GM23338 (cell line): ENCODE data around the gene LHX1. TPM values are rescaled to one million over a fixed set of nuclear protein-coding genes. Genes with fewer than 3 reads are reported as not detected.

Experiments used
- ATAC-seq: fragments of 200-7000 bp; cut with Tn5 transposase; 3 replicates; pipeline ENCODE4 v1.9.1; 2020
- DNase-seq: peaks from one replicate; pipeline ENCODE4 v3.0.0-alpha.2; 2015; ENCODE audit warnings: low spot score
- H2AFZ ChIP-seq: fragments of 200-600 bp; sonication (generic); 2 replicates; pipeline ENCODE4 v1.8.0; 2016; ENCODE audit warnings: antibody characterized with exemption, mild to moderate bottlenecking, moderate library complexity
- H3F3A ChIP-seq: fragments of 200-600 bp; sonication (generic); replicated peaks from 2 replicates; pipeline ENCODE4 v1.8.0; 2017; ENCODE audit warnings: antibody characterized with exemption, mixed run types, low read depth
- H3K27ac ChIP-seq: fragments of 200-600 bp; sonication (generic); 2 replicates; pipeline ENCODE4 v1.6.1; 2016; ENCODE audit warnings: low read depth
- H3K27me3 ChIP-seq: fragments of 200-600 bp; sonication (generic); 2 replicates; pipeline ENCODE4 v1.8.0; 2016; ENCODE audit warnings: mild to moderate bottlenecking, mixed run types, moderate library complexity; ENCODE audit not compliant: insufficient read depth
- H3K36me3 ChIP-seq: fragments of 200-600 bp; sonication (generic); 2 replicates; pipeline ENCODE4 v1.8.0; 2016; ENCODE audit warnings: mild to moderate bottlenecking; ENCODE audit not compliant: insufficient read depth
- H3K4me1 ChIP-seq: fragments of 200-600 bp; sonication (generic); 2 replicates; pipeline ENCODE4 v1.8.0; 2016; ENCODE audit warnings: mild to moderate bottlenecking, moderate library complexity; ENCODE audit not compliant: insufficient read depth
- H3K4me2 ChIP-seq: fragments of 200-600 bp; sonication (generic); 2 replicates; pipeline ENCODE4 v1.7.1; 2017; ENCODE audit warnings: mixed run types
- H3K4me3 ChIP-seq: fragments of 200-600 bp; sonication (generic); 2 replicates; pipeline ENCODE4 v1.6.1; 2016; ENCODE audit warnings: mixed run types
- H3K79me2 ChIP-seq: fragments of 200-600 bp; sonication (generic); replicated peaks from 2 replicates; pipeline ENCODE4 v1.8.0; 2017; ENCODE audit warnings: mild to moderate bottlenecking; ENCODE audit not compliant: insufficient read depth
- H3K9me2 ChIP-seq: fragments of 200-600 bp; sonication (generic); 2 replicates; pipeline ENCODE4 v1.8.0; 2017; ENCODE audit not compliant: insufficient read depth
- H4K20me1 ChIP-seq: fragments of 200-600 bp; sonication (generic); replicated peaks from 2 replicates; pipeline ENCODE4 v1.8.0; 2017; ENCODE audit warnings: mild to moderate bottlenecking; ENCODE audit not compliant: insufficient read depth
- H3K27ac Mint-ChIP-seq: 2 replicates; pipeline ENCODE4 v1.8.0; 2020; ENCODE audit warnings: inconsistent platforms, mild to moderate bottlenecking, moderate library complexity, mixed read lengths
- H3K27me3 Mint-ChIP-seq: 3 replicates; pipeline ENCODE4 v1.8.0; 2022; ENCODE audit warnings: low read depth, mild to moderate bottlenecking, moderate library complexity, mixed read lengths, inconsistent platforms; ENCODE audit not compliant: insufficient read depth, poor library complexity
- H3K36me3 Mint-ChIP-seq: 3 replicates; pipeline ENCODE4 v1.8.0; 2021; ENCODE audit warnings: low read depth, mild to moderate bottlenecking, inconsistent platforms, moderate library complexity, mixed read lengths
- H3K4me1 Mint-ChIP-seq: 3 replicates; pipeline ENCODE4 v1.8.0; 2020; ENCODE audit warnings: mild to moderate bottlenecking, inconsistent platforms, mixed read lengths
- H3K4me3 Mint-ChIP-seq: 3 replicates; pipeline ENCODE4 v1.8.0; 2021; ENCODE audit warnings: moderate library complexity, mild to moderate bottlenecking, inconsistent platforms, mixed read lengths
- H3K9me3 Mint-ChIP-seq: 3 replicates; pipeline ENCODE4 v1.8.0; 2020; ENCODE audit warnings: moderate library complexity, mild to moderate bottlenecking, inconsistent platforms, mixed read lengths
- CREB1 ChIP-seq: fragments of 250-450 bp; sonication (Bioruptor Pico); IDR thresholded peaks from 2 replicates; pipeline ENCODE4 v1.5.0; 2020; ENCODE audit warnings: low read depth, mild to moderate bottlenecking, moderate library complexity
- CTCF ChIP-seq, 2 experiments: fragments of 200-600 bp in 1 of 2; sonication (generic) in 1 of 2; conservative IDR thresholded peaks; 2 replicates each; pipeline versions ENCODE4 v1.5.1 to v1.6.1; 2016 to 2017; ENCODE audit warnings: antibody characterized with exemption in 2 of 2, low read depth in 2 of 2, mild to moderate bottlenecking in 2 of 2, moderate library complexity in 1 of 2
- EZH2 ChIP-seq: fragments of 200-600 bp; sonication (generic); IDR thresholded peaks from one replicate; pipeline ENCODE4 v1.8.0; 2017; ENCODE audit warnings: antibody characterized with exemption, mild to moderate bottlenecking, low read depth; ENCODE audit not compliant: unreplicated experiment
- EZH2phosphoT487 ChIP-seq: fragments of 200-600 bp; sonication (generic); IDR thresholded peaks from one replicate; pipeline ENCODE4 v1.8.1; 2018; ENCODE audit warnings: antibody characterized with exemption; ENCODE audit not compliant: unreplicated experiment
- JUNB ChIP-seq: IDR thresholded peaks from one replicate; pipeline ENCODE4 v1.6.1; 2016; ENCODE audit warnings: antibody characterized with exemption; ENCODE audit not compliant: unreplicated experiment
- NANOG ChIP-seq: IDR thresholded peaks from 2 replicates; pipeline ENCODE4 v1.6.1; 2016; ENCODE audit warnings: antibody characterized with exemption, borderline replicate concordance
- POLR2AphosphoS5 ChIP-seq: IDR thresholded peaks from 2 replicates; pipeline ENCODE4 v1.6.1; 2016; ENCODE audit warnings: antibody characterized with exemption, low read depth
- STAT1 ChIP-seq: IDR thresholded peaks from one replicate; pipeline ENCODE4 v1.6.1; 2016; ENCODE audit warnings: antibody characterized with exemption; ENCODE audit not compliant: unreplicated experiment
- ZNF114 ChIP-seq: fragments of 250-450 bp; sonication (Bioruptor Pico); IDR thresholded peaks from 2 replicates; pipeline ENCODE4 v1.5.0; 2020; ENCODE audit warnings: mild to moderate bottlenecking, moderate library complexity
- ZNF331 ChIP-seq: fragments of 250-450 bp; sonication (Bioruptor Pico); IDR thresholded peaks from 2 replicates; pipeline ENCODE4 v1.5.0; 2020; ENCODE audit warnings: low read depth, mild to moderate bottlenecking, moderate library complexity
- polyA plus RNA-seq: library from polyadenylated mRNA; unstranded; fragments of >200 nt; fragmentation: Nextera tagmentation; extraction: Ambion mirVana; gene quantifications from 2 replicates; pipeline ENCODE4 v1.2.1, GENCODE V29; 2016
- total RNA-seq: library from RNA; depleted of rRNA; stranded (reverse); fragments of >200 nt; shearing (Covaris generic); gene quantifications from 2 replicates; pipeline ENCODE4 v1.2.3, GENCODE V29; 2014
- TF ChIP-seq, protein P1 (sequence below): fragments of 250-450 bp; sonication (Bioruptor Pico); IDR thresholded peaks from 2 replicates; pipeline ENCODE4 v1.5.0; 2020; ENCODE audit warnings: mild to moderate bottlenecking, moderate library complexity
- TF ChIP-seq, protein P2 (sequence below): IDR thresholded peaks from 2 replicates; pipeline ENCODE4 v1.6.1; 2016; ENCODE audit warnings: antibody characterized with exemption
- TF ChIP-seq, protein P3 (sequence below): IDR thresholded peaks from one replicate; pipeline ENCODE4 v1.6.1; 2018; ENCODE audit warnings: antibody characterized with exemption; ENCODE audit not compliant: unreplicated experiment

Gene LHX1
- total and polyA plus RNA-seq, 2 experiments from 2014 or later, result 0.52 to 0.74 TPM

- peaks cover 5% of the 10 kb centered on the region; the same call in 1 of the 2 replicates for H3F3A ChIP-seq
- H3K79me2 ChIP-seq, result no peaks in the 10 kb centered on the region
- H3K27me3 ChIP-seq, result peaks cover 19% of the 10 kb centered on the region
- no peak overlapping the region for H3K27ac Mint-ChIP-seq
- peaks cover 64% of the 10 kb centered on the region for H3K4me1 Mint-ChIP-seq
- H2AFZ ChIP-seq, result no peak overlapping the region
- no peak overlapping the region for H3K27ac ChIP-seq
- peaks cover 49% of the 10 kb centered on the region for H3K4me1 ChIP-seq
- no peak for DNase-seq
- no peak overlapping the region for H3K4me2 ChIP-seq
- no peaks in the 10 kb centered on the region for H3K36me3 Mint-ChIP-seq
- no peaks in the 10 kb centered on the region for H3K36me3 ChIP-seq
- H3K27me3 Mint-ChIP-seq, result peaks cover 34% of the 10 kb centered on the region
- ATAC-seq, result no peak
- no peak overlapping the region for H3K4me3 ChIP-seq
- H3K9me2 ChIP-seq, result no peaks in the 10 kb centered on the region
- TF ChIP-seq, protein P1, sequence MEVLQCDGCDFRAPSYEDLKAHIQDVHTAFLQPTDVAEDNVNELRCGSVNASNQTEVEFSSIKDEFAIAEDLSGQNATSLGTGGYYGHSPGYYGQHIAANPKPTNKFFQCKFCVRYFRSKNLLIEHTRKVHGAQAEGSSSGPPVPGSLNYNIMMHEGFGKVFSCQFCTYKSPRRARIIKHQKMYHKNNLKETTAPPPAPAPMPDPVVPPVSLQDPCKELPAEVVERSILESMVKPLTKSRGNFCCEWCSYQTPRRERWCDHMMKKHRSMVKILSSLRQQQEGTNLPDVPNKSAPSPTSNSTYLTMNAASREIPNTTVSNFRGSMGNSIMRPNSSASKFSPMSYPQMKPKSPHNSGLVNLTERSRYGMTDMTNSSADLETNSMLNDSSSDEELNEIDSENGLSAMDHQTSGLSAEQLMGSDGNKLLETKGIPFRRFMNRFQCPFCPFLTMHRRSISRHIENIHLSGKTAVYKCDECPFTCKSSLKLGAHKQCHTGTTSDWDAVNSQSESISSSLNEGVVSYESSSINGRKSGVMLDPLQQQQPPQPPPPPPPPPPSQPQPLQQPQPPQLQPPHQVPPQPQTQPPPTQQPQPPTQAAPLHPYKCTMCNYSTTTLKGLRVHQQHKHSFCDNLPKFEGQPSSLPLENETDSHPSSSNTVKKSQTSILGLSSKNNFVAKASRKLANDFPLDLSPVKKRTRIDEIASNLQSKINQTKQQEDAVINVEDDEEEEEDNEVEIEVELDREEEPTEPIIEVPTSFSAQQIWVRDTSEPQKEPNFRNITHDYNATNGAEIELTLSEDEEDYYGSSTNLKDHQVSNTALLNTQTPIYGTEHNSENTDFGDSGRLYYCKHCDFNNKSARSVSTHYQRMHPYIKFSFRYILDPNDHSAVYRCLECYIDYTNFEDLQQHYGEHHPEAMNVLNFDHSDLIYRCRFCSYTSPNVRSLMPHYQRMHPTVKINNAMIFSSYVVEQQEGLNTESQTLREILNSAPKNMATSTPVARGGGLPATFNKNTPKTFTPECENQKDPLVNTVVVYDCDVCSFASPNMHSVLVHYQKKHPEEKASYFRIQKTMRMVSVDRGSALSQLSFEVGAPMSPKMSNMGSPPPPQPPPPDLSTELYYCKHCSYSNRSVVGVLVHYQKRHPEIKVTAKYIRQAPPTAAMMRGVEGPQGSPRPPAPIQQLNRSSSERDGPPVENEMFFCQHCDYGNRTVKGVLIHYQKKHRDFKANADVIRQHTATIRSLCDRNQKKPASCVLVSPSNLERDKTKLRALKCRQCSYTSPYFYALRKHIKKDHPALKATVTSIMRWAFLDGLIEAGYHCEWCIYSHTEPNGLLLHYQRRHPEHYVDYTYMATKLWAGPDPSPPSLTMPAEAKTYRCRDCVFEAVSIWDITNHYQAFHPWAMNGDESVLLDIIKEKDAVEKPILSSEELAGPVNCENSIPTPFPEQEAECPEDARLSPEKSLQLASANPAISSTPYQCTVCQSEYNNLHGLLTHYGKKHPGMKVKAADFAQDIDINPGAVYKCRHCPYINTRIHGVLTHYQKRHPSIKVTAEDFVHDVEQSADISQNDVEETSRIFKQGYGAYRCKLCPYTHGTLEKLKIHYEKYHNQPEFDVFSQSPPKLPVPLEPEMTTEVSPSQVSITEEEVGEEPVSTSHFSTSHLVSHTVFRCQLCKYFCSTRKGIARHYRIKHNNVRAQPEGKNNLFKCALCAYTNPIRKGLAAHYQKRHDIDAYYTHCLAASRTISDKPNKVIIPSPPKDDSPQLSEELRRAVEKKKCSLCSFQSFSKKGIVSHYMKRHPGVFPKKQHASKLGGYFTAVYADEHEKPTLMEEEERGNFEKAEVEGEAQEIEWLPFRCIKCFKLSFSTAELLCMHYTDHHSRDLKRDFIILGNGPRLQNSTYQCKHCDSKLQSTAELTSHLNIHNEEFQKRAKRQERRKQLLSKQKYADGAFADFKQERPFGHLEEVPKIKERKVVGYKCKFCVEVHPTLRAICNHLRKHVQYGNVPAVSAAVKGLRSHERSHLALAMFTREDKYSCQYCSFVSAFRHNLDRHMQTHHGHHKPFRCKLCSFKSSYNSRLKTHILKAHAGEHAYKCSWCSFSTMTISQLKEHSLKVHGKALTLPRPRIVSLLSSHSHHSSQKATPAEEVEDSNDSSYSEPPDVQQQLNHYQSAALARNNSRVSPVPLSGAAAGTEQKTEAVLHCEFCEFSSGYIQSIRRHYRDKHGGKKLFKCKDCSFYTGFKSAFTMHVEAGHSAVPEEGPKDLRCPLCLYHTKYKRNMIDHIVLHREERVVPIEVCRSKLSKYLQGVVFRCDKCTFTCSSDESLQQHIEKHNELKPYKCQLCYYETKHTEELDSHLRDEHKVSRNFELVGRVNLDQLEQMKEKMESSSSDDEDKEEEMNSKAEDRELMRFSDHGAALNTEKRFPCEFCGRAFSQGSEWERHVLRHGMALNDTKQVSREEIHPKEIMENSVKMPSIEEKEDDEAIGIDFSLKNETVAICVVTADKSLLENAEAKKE (CRISPR knock-in tag), result no peak
- TF ChIP-seq CTCF (conservative IDR thresholded peaks at IDR 0.05; ENCODE audit: low read depth in 2 of 2) (no peak), EZH2phosphoT487 (no peak), NANOG (no peak), JUNB (no peak), POLR2AphosphoS5 (no peak), ZNF114 (CRISPR knock-in tag) (no peak), CREB1 (CRISPR knock-in tag) (no peak), ZNF331 (no peak), STAT1 (no peak), EZH2 (no peak)
- TF ChIP-seq, protein P2, sequence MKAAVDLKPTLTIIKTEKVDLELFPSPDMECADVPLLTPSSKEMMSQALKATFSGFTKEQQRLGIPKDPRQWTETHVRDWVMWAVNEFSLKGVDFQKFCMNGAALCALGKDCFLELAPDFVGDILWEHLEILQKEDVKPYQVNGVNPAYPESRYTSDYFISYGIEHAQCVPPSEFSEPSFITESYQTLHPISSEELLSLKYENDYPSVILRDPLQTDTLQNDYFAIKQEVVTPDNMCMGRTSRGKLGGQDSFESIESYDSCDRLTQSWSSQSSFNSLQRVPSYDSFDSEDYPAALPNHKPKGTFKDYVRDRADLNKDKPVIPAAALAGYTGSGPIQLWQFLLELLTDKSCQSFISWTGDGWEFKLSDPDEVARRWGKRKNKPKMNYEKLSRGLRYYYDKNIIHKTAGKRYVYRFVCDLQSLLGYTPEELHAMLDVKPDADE, result no peak
- TF ChIP-seq, protein P3, sequence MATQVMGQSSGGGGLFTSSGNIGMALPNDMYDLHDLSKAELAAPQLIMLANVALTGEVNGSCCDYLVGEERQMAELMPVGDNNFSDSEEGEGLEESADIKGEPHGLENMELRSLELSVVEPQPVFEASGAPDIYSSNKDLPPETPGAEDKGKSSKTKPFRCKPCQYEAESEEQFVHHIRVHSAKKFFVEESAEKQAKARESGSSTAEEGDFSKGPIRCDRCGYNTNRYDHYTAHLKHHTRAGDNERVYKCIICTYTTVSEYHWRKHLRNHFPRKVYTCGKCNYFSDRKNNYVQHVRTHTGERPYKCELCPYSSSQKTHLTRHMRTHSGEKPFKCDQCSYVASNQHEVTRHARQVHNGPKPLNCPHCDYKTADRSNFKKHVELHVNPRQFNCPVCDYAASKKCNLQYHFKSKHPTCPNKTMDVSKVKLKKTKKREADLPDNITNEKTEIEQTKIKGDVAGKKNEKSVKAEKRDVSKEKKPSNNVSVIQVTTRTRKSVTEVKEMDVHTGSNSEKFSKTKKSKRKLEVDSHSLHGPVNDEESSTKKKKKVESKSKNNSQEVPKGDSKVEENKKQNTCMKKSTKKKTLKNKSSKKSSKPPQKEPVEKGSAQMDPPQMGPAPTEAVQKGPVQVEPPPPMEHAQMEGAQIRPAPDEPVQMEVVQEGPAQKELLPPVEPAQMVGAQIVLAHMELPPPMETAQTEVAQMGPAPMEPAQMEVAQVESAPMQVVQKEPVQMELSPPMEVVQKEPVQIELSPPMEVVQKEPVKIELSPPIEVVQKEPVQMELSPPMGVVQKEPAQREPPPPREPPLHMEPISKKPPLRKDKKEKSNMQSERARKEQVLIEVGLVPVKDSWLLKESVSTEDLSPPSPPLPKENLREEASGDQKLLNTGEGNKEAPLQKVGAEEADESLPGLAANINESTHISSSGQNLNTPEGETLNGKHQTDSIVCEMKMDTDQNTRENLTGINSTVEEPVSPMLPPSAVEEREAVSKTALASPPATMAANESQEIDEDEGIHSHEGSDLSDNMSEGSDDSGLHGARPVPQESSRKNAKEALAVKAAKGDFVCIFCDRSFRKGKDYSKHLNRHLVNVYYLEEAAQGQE, result no peak
- H3K9me3 Mint-ChIP-seq, result no peaks in the 10 kb centered on the region
- H4K20me1 ChIP-seq, result no peaks in the 10 kb centered on the region
- H3K4me3 Mint-ChIP-seq, result no peak overlapping the region
Measured at GRCh38 chr17:36923814-36924221, 13.5 kb upstream of the LHX1 start.
